ENCODE data around the gene ZXDC.

DNA sequence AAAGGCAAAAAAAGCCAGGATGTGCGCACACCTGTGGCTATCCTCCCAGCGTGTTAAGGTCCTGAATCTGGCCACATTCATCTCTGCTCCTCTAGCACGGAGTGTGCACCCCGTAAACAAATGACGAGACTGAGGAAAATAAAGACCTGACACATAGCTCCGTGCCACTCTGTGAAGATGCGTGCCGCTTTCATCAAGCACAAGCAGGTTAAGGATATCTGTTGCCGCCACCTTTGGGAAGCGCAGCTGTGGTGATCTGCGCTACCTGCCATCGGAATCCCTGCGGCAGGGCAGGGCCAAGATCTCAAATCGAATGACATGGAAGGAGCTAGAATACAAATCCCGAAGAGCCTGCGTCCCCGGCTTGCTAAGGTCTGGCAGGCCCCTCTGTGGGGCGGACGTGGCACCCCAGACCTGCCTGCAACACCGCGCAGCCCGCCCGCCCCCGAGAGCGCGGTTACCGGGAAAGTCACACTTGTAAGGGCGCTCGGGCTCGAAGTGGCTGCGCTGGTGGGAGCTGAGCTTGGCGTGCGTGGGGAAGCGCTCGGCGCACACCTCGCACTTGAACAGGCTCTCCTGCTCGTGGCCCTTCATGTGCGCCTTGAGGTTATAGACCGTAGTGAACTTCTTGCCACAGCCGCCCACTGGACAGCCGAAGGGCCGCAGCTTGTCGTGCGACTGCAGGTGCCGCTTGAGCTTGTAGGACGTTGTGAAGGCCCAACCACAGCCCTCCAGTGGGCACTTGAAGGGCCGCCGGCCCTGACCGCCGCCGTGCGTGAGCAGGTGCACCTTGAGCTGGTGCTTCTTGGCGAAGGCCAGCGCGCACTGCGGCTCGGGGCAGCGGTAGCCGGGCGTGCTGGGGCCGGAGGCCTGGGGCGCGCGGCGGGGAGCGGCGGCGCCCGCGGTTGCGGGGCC, 936 bp downstream of the ZXDC start:
- no peak for TF ChIP-seq POLR2A (IDR thresholded peaks at IDR 0.05)
- no peak for TF ChIP-seq CTCF (IDR thresholded peaks at IDR 0.05)

Data from uterus (tissue), 2 donors.